ENCODE results near the gene TMEM169.

GRCh38 chr2:216144857-216145256, 63.1 kb downstream of the TMEM169 start:
- TF ChIP-seq CTCF (IDR thresholded peaks at IDR 0.05), result no peak
- no peak for TF ChIP-seq ZFX (IDR thresholded peaks at IDR 0.05; ENCODE audit: borderline replicate concordance)
